Measurements from ENCODE around the gene TIGD1.

- TF ChIP-seq POU6F1 (CRISPR knock-in tag; IDR thresholded peaks at IDR 0.05; ENCODE audit: borderline replicate concordance, low read depth) (no peak), ZNF8 (CRISPR knock-in tag; IDR thresholded peaks at IDR 0.05) (no peak), CREB5 (CRISPR knock-in tag; IDR thresholded peaks at IDR 0.05; ENCODE audit: low read depth) (no peak), RARB (CRISPR knock-in tag; IDR thresholded peaks at IDR 0.05) (no peak), PATZ1 (CRISPR knock-in tag; IDR thresholded peaks at IDR 0.05; ENCODE audit: borderline replicate concordance) (no peak), TOX (CRISPR knock-in tag; IDR thresholded peaks at IDR 0.05; ENCODE audit: borderline replicate concordance) (no peak), ESRRG (CRISPR knock-in tag; IDR thresholded peaks at IDR 0.05) (no peak), ARNTL (CRISPR knock-in tag; IDR thresholded peaks at IDR 0.05; ENCODE audit: borderline replicate concordance, low read depth) (no peak), ZFP30 (CRISPR knock-in tag; IDR thresholded peaks at IDR 0.05) (no peak), CSRNP3 (CRISPR knock-in tag; IDR thresholded peaks at IDR 0.05) (no peak), GLIS3 (CRISPR knock-in tag; IDR thresholded peaks at IDR 0.05) (no peak), ZC3H10 (CRISPR knock-in tag; IDR thresholded peaks at IDR 0.05) (no peak), SNAI2 (CRISPR knock-in tag; IDR thresholded peaks at IDR 0.05) (no peak), ZFP3 (CRISPR knock-in tag; IDR thresholded peaks at IDR 0.05) (no peak)
Measured at GRCh38 chr2:232521098-232521497, 29.3 kb downstream of the TIGD1 start.

Data from SK-N-SH treated with all-trans-retinoic acid at 6 μM for 48 hours (cell line).